GM23248 (cell line): ENCODE data around the gene IQGAP3.

ENCODE experiments used
- EZH2 ChIP-seq: fragments of 200-600 bp; sonication (generic); IDR thresholded peaks from 2 replicates; pipeline ENCODE4 v1.6.1; 2018; ENCODE audit warnings: antibody characterized with exemption, mild to moderate bottlenecking; ENCODE audit not compliant: insufficient read depth, poor library complexity, severe bottlenecking
- EZH2phosphoT487 ChIP-seq: fragments of 200-600 bp; sonication (generic); IDR thresholded peaks from 2 replicates; pipeline ENCODE4 v1.6.1; 2018; ENCODE audit warnings: antibody characterized with exemption, moderate library complexity, mild to moderate bottlenecking, low read depth; ENCODE audit not compliant: insufficient read depth

- no peak for TF ChIP-seq EZH2phosphoT487
- no peak for TF ChIP-seq EZH2
These were observed 12.4 kb upstream of the IQGAP3 start for GRCh38 chr1:156584813-156585212.
